ENCODE data around the gene VPS33A. TPM values are rescaled to one million over a fixed set of nuclear protein-coding genes. Genes with fewer than 3 reads are reported as not detected.
A peak's percentile ranks its signal among the peaks of the same experiment; 100 is the strongest.

Gene VPS33A
- total and polyA plus RNA-seq, 2 of the 8 experiments (the other 6 are each of a cell fraction or from before 2014, with no cell fraction given), result 16.4 to 41.8 TPM

- Histone ChIP-seq H3K4ac (replicated peaks; ENCODE audit: insufficient read length, low read depth, low read length) (no peak overlapping the region), H2AK5ac (ENCODE audit: low read depth, low read length) (no peak overlapping the region), H3K36me3 (ENCODE audit: control insufficient read depth in 2 of 4, insufficient read depth in 4 of 4, low read length in 3 of 4) (peaks cover 0 to 4% (median 0%) of the 10 kb centered on the region in 4 experiments; a peak in 1 of 8 replicates), H3K79me1 (ENCODE audit: low read depth, low read length) (no peaks in the 10 kb centered on the region), H2AFZ (ENCODE audit: low read length) (no peak overlapping the region), H2BK20ac (ENCODE audit: low read length) (no peak overlapping the region), H2BK12ac (ENCODE audit: low read depth, low read length) (no peak overlapping the region), H3K4me1 (replicated peaks in 1 of 4; ENCODE audit: control insufficient read depth in 3 of 4, insufficient read depth in 4 of 4, low read length in 3 of 4) (peaks cover 0 to 10% (median 3%) of the 10 kb centered on the region in 4 experiments; a peak in 4 of 7 replicates), H3K27ac (ENCODE audit: low read depth, low read length) (no peak overlapping the region), H4K8ac (ENCODE audit: extremely low read depth, insufficient read depth, low read length) (peak overlapping the region; percentile 57), H3K14ac (ENCODE audit: insufficient read length) (no peak overlapping the region), H2BK5ac (ENCODE audit: low read depth, low read length) (no peak overlapping the region), H3K9me3 (ENCODE audit: insufficient read depth in 2 of 2, low read depth in 1 of 2, low read length in 1 of 2) (no peaks in the 10 kb centered on the region), H3K56ac (replicated peaks; ENCODE audit: insufficient read length, low read depth, low read length) (no peak overlapping the region), H2BK120ac (replicated peaks; ENCODE audit: low read depth, low read length) (no peak overlapping the region), H4K91ac (replicated peaks; ENCODE audit: insufficient read length, low read length) (no peak overlapping the region), H3K23ac (ENCODE audit: insufficient read length) (no peak overlapping the region), H4K20me1 (replicated peaks in 1 of 2; ENCODE audit: control insufficient read depth in 1 of 2, insufficient read depth in 2 of 2, low read length in 2 of 2) (peaks cover 4 to 6% of the 10 kb centered on the region in 2 experiments), H3K27me3 (replicated peaks in 1 of 4; ENCODE audit: control insufficient read depth in 3 of 4, extremely low read depth in 1 of 4, insufficient read depth in 3 of 4, low read length in 3 of 4) (peaks cover 9 to 36% (median 22%) of the 10 kb centered on the region in 4 experiments; a peak in 6 of 7 replicates), H3K4me2 (ENCODE audit: insufficient read depth in 1 of 2, low read depth in 2 of 2, low read length in 2 of 2) (no peak overlapping the region), H3K4me3 (ENCODE audit: extremely low read depth in 1 of 4, insufficient read depth in 2 of 4, low read depth in 3 of 4, low read length in 4 of 4) (no peak overlapping the region), H3K18ac (ENCODE audit: extremely low read depth, low read length) (no peak overlapping the region), H3K79me2 (ENCODE audit: control insufficient read depth in 1 of 2, insufficient read depth in 2 of 2, low read length in 2 of 2) (no peaks in the 10 kb centered on the region), H4K5ac (ENCODE audit: insufficient read length, low read depth, low read length) (no peak overlapping the region), H3K9ac (replicated peaks in 1 of 4; ENCODE audit: extremely low read depth in 1 of 4, low read depth in 3 of 4, low read length in 3 of 4) (no peak overlapping the region), H2BK15ac (ENCODE audit: low read length) (no peak overlapping the region), H3K23me2 (ENCODE audit: low read depth, low read length) (peaks cover 9% of the 10 kb centered on the region; the same call in 1 of the 2 replicates)
- ChIA-PET POLR2A (ENCODE audit: partially characterized antibody) (interaction anchor here (0.6 to 17.6 kb wide), 3 partner anchors 9 to 62 kb away, joined by 3 to 230 read pairs (median 3); partner anchors contain the start of gene DIABLO), CTCF (ENCODE audit: partially characterized antibody) (interaction anchor here (0.7 to 4.0 kb wide), 7 partner anchors 10 to 330 kb away, joined by 3 to 18 read pairs (median 3); partner anchors contain the start of genes DIABLO and LRRC43)
- 92% methylated on average over 17 of the region's 24 CpGs; no CpG with 5 or more reads in 1 of the 2 experiments for WGBS, 2 experiments (ENCODE audit: extremely low coverage in 1 of 2, insufficient coverage in 1 of 2, insufficient read length in 1 of 2, insufficient replicate concordance in 2 of 2, low coverage in 1 of 2, low lambda C conversion rate in 2 of 2, missing lambda C conversion rate in 1 of 2)
- TF ChIP-seq TBP (IDR thresholded peaks at IDR 0.05; ENCODE audit: low read depth, low read length) (no peak), CTCF (IDR thresholded peaks at IDR 0.05; ENCODE audit: control extremely low read depth in 1 of 3, insufficient read depth in 1 of 3, low read depth in 1 of 3, low read length in 3 of 3) (peak; percentile 17 to 57 (median 46); a peak in 2 of 4 replicates), RAD21 (IDR thresholded peaks at IDR 0.05 in 1 of 2, conservative IDR thresholded peaks at IDR 0.05 in 1 of 2; ENCODE audit: low read depth in 2 of 2, low read length in 2 of 2) (peak in 1 of 2 experiments; percentile 32; a peak in 1 of 4 replicates)
- FAIRE-seq, result no peak
- DNase-seq (ENCODE audit: low read depth in 1 of 2, low spot score in 2 of 2), result no peak
Observed at GRCh38 chr12:122200541-122201175, 65.6 kb downstream of the VPS33A start.
